OCI-LY1 (cell line): ENCODE measurements around the gene DUSP12.

ENCODE experiments used
- H2AFZ ChIP-seq: fragments of 200-600 bp; sonication (generic), shearing (Covaris generic); 2 replicates; pipeline ENCODE4 v1.6.0; 2014; ENCODE audit warnings: antibody characterized with exemption, mild to moderate bottlenecking, low read length
- H3F3A ChIP-seq: fragments of 200-600 bp; sonication (generic), shearing (Covaris generic); 2 replicates; pipeline ENCODE4 v1.6.0; 2014; ENCODE audit warnings: mild to moderate bottlenecking, antibody characterized with exemption, low read length, moderate library complexity; ENCODE audit not compliant: insufficient read depth
- H3K27ac ChIP-seq: fragments of 200-600 bp; sonication (generic); 2 replicates; pipeline ENCODE4 v1.5.1; 2014; ENCODE audit warnings: low read length, mixed run types, mild to moderate bottlenecking, low read depth; ENCODE audit not compliant: poor library complexity, severe bottlenecking
- H3K27me3 ChIP-seq: fragments of 200-600 bp; sonication (generic); 2 replicates; pipeline ENCODE4 v1.6.0; 2014; ENCODE audit warnings: antibody characterized with exemption, mild to moderate bottlenecking, low read length, moderate library complexity; ENCODE audit not compliant: insufficient read depth
- H3K36me3 ChIP-seq: fragments of 200-600 bp; sonication (generic); 2 replicates; pipeline ENCODE4 v1.6.1; 2014; ENCODE audit warnings: mild to moderate bottlenecking, antibody characterized with exemption, low read length, moderate library complexity, mixed read lengths; ENCODE audit not compliant: insufficient read depth
- H3K4me1 ChIP-seq: fragments of 200-600 bp; sonication (generic); 2 replicates; pipeline ENCODE4 v1.5.1; 2014; ENCODE audit warnings: mild to moderate bottlenecking, low read length, moderate library complexity; ENCODE audit not compliant: insufficient read depth, severe bottlenecking
- H3K4me2 ChIP-seq: fragments of 200-600 bp; sonication (generic), shearing (Covaris generic); 2 replicates; pipeline ENCODE4 v1.6.1; 2014; ENCODE audit warnings: low read length
- H3K4me3 ChIP-seq: fragments of 200-600 bp; sonication (generic); 2 replicates; pipeline ENCODE4 v1.5.1; 2014; ENCODE audit warnings: low read length, low read depth, mild to moderate bottlenecking, mixed read lengths; ENCODE audit not compliant: poor library complexity, severe bottlenecking
- H3K79me2 ChIP-seq: fragments of 200-600 bp; shearing (Covaris generic); 2 replicates; pipeline ENCODE4 v1.6.1; 2016; ENCODE audit warnings: mixed run types, low read length, mixed read lengths; ENCODE audit not compliant: insufficient read depth
- H3K9ac ChIP-seq: fragments of 200-600 bp; sonication (generic), shearing (Covaris generic); 2 replicates; pipeline ENCODE4 v1.6.1; 2014; ENCODE audit warnings: mild to moderate bottlenecking, low read length, mixed read lengths
- H3K9me2 ChIP-seq: fragments of 200-600 bp; sonication (generic), shearing (Covaris generic); 2 replicates; pipeline ENCODE4 v1.6.1; 2014; ENCODE audit warnings: low read depth, mild to moderate bottlenecking, low read length, mixed read lengths
- H3K9me3 ChIP-seq: fragments of 200-600 bp; shearing (Covaris generic); 2 replicates; pipeline ENCODE4 v1.6.1; 2014; ENCODE audit warnings: low read length, mixed read lengths
- H4K20me1 ChIP-seq: fragments of 200-600 bp; sonication (generic), shearing (Covaris generic); 2 replicates; pipeline ENCODE4 v1.6.0; 2016; ENCODE audit warnings: mild to moderate bottlenecking, low read length; ENCODE audit not compliant: insufficient read depth
- CTCF ChIP-seq: fragments of 200-600 bp; sonication (generic), shearing (Covaris generic); IDR thresholded peaks from 2 replicates; pipeline ENCODE4 v1.5.1; 2017; ENCODE audit warnings: mild to moderate bottlenecking, antibody characterized with exemption, low read length, moderate library complexity, mixed read lengths
- EZH2 ChIP-seq: fragments of 200-600 bp; sonication (generic), shearing (Covaris generic); IDR thresholded peaks from 2 replicates; pipeline ENCODE4 v1.8.0; 2017; ENCODE audit warnings: borderline replicate concordance, mixed run types, mild to moderate bottlenecking, antibody characterized with exemption, low read length, moderate library complexity, mixed read lengths

Gene DUSP12

GRCh38 chr1:161736335-161736969 is 13.1 kb upstream of the DUSP12 start:
- H3K9me3 ChIP-seq, result no peaks in the 10 kb centered on the region
- no peak for TF ChIP-seq EZH2
- TF ChIP-seq CTCF, result no peak
- H3K9me2 ChIP-seq, result no peaks in the 10 kb centered on the region
- no peaks in the 10 kb centered on the region for H3K36me3 ChIP-seq
- no peaks in the 10 kb centered on the region for H4K20me1 ChIP-seq
- H3K27me3 ChIP-seq, result no peaks in the 10 kb centered on the region
- H3K9ac ChIP-seq, result no peak overlapping the region
- no peak overlapping the region for H3K4me2 ChIP-seq
- peaks cover 39% of the 10 kb centered on the region for H3K4me1 ChIP-seq
- no peaks in the 10 kb centered on the region for H3F3A ChIP-seq
- H3K79me2 ChIP-seq, result no peaks in the 10 kb centered on the region
- H2AFZ ChIP-seq, result no peak overlapping the region
- H3K27ac ChIP-seq, result no peak overlapping the region
- H3K4me3 ChIP-seq, result no peak overlapping the region

DNA sequence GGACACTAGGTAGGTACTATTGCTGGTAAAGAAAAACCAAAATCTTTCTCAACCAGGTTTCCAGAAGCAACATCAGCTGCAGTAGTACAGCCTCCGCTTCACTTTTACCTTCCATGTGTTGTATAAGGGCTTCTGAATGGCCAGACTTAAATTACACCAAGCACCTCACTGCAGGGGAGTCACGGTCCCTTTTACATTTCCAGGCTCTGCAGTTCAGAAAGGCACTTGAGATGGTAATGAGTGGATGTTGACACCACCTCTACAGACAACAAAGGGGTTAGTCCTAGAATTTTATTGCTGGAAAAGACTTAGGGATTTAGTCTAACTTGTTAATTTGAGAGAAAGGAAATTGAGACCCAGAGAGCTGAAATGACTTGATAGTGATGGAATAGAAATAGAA is 12.0 kb upstream of the DUSP12 start:
- peak overlapping the region; percentile 19 for H3K27ac ChIP-seq
- no peaks in the 10 kb centered on the region for H4K20me1 ChIP-seq
- H3K4me1 ChIP-seq, result peaks cover 41% of the 10 kb centered on the region

GRCh38 chr1:161738627-161739287 is 10.8 kb upstream of the DUSP12 start:
- Histone ChIP-seq H3K4me1 (peaks cover 41% of the 10 kb centered on the region), H3K9me2 (no peaks in the 10 kb centered on the region), H4K20me1 (no peaks in the 10 kb centered on the region), H3K9ac (peak overlapping the region; percentile 46), H3K27me3 (no peaks in the 10 kb centered on the region; the same call in 1 of the 2 replicates), H3K4me2 (peak overlapping the region; percentile 52; the same call in 1 of the 2 replicates), H3K27ac (peak overlapping the region; percentile 77), H3F3A (no peaks in the 10 kb centered on the region), H3K36me3 (no peaks in the 10 kb centered on the region), H3K9me3 (no peaks in the 10 kb centered on the region), H3K4me3 (no peak overlapping the region), H2AFZ (0 out of 2 replicates have a peak overlapping the region, but pooled peaks have one; percentile 35), H3K79me2 (no peaks in the 10 kb centered on the region)
- TF ChIP-seq EZH2 (no peak), CTCF (peak; percentile 75)

More for the DNA sequence above, 12.0 kb upstream of the DUSP12 start:
- no peak overlapping the region for H2AFZ ChIP-seq
- no peaks in the 10 kb centered on the region for H3K36me3 ChIP-seq
- no peaks in the 10 kb centered on the region for H3K9me3 ChIP-seq
- no peaks in the 10 kb centered on the region for H3F3A ChIP-seq
- no peak overlapping the region for H3K9ac ChIP-seq
- no peaks in the 10 kb centered on the region for H3K79me2 ChIP-seq
- H3K4me3 ChIP-seq, result no peak overlapping the region
- H3K4me2 ChIP-seq, result no peak overlapping the region
- H3K27me3 ChIP-seq, result no peaks in the 10 kb centered on the region
- no peaks in the 10 kb centered on the region for H3K9me2 ChIP-seq
- TF ChIP-seq EZH2 (no peak), CTCF (no peak)
